HepG2 (cell line): ENCODE data around the gene AP3B2.

Experiments used
- TRIM24 ChIP-seq: sonication (generic); formaldehyde crosslinking; IDR thresholded peaks from 2 replicates; pipeline ENCODE4 v1.8.0; 2022; ENCODE audit warnings: mild to moderate bottlenecking, missing genetic modification reagents
- ZEB1 ChIP-seq: IDR thresholded peaks from 2 replicates; pipeline ENCODE4 v1.6.1; 2012; ENCODE audit warnings: mild to moderate bottlenecking, low read depth, inconsistent platforms; ENCODE audit not compliant: insufficient replicate concordance
- ZNF138 ChIP-seq: sonication (generic); formaldehyde crosslinking; IDR thresholded peaks from 2 replicates; pipeline ENCODE4 v1.5.0; 2020; ENCODE audit warnings: mild to moderate bottlenecking, low read depth, missing genetic modification reagents
- TF ChIP-seq, protein P1 (sequence below): sonication (generic); formaldehyde crosslinking; IDR thresholded peaks from 2 replicates; pipeline ENCODE4 v1.4.0; 2020; ENCODE audit warnings: missing genetic modification reagents

- no peak for TF ChIP-seq ZEB1
- TF ChIP-seq, protein P1, sequence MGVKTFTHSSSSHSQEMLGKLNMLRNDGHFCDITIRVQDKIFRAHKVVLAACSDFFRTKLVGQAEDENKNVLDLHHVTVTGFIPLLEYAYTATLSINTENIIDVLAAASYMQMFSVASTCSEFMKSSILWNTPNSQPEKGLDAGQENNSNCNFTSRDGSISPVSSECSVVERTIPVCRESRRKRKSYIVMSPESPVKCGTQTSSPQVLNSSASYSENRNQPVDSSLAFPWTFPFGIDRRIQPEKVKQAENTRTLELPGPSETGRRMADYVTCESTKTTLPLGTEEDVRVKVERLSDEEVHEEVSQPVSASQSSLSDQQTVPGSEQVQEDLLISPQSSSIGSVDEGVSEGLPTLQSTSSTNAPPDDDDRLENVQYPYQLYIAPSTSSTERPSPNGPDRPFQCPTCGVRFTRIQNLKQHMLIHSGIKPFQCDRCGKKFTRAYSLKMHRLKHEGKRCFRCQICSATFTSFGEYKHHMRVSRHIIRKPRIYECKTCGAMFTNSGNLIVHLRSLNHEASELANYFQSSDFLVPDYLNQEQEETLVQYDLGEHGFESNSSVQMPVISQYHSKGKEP (CRISPR knock-in tag) = no peak
- no peak for TF ChIP-seq TRIM24 (CRISPR knock-in tag)
- TF ChIP-seq ZNF138 (CRISPR knock-in tag) = no peak
Measured at GRCh38 chr15:82624008-82624407, 85.7 kb downstream of the AP3B2 start.
